Measurements from ENCODE around the gene PGM5. TPM values are rescaled to one million over a fixed set of nuclear protein-coding genes. Genes with fewer than 3 reads are reported as not detected.
A peak's percentile ranks its signal among the peaks of the same experiment; 100 is the strongest.
"Not testable (repeated sequence)": the region's sequence is repeated elsewhere in the genome, so short reads cannot be mapped to it uniquely, and the experiment has no call there.

PGM5 gene
- 0.20 and 0.63 TPM in 2 replicates for total RNA-seq (2014; rRNA removed; shearing (Covaris generic))
- 0.80 and 1.4 TPM in 2 replicates for polyA plus RNA-seq (2015; cell fraction: cytosol; rRNA removed)
- polyA plus RNA-seq (2015; cell fraction: nucleus; rRNA removed), result 0.94 and 1.2 TPM in 2 replicates

DNA sequence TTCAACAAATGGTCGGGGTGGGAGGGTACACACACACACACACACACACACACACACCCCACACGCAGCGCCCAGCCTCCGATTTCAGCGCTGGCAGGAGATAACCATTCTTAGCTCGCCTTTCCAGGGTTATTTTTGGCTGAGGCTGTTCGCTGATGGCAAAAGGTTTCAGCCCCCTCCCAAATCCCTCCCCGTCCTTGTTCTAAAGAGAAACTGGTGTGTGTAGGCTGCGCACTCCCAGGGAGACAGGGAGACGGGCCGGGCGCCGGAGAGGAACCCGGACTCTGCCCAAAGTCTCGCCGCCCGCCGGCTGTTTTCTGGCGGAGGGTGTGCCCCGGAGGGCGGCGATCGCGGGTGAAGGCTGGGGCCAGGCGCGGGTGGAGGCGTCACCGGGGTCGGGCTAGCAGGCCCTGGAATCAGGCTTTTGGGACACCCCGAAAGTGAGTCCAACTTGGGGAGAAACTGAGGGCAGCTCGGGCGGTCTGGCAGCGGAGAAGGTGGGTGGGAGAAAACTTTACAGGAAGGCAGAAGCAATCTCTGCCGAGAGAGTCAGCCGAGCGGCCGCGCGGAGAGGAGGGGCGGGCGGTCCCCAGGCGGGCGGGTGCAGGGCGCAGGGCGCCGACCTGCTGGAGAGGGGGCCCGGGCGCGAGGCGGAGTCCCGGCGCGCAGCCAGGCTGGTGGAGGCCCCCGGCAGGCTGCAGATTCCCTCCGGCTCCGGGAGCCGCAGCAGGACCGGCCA lies at the start of gene PGM5:
Gene PGM5 (plus strand): TSS at position 232 of the 739 bp plus-strand sequence. CDS start 517 bp downstream, outside the sequence.
- DNase-seq (ENCODE audit: low read depth), result not testable (repeated sequence)

DNA sequence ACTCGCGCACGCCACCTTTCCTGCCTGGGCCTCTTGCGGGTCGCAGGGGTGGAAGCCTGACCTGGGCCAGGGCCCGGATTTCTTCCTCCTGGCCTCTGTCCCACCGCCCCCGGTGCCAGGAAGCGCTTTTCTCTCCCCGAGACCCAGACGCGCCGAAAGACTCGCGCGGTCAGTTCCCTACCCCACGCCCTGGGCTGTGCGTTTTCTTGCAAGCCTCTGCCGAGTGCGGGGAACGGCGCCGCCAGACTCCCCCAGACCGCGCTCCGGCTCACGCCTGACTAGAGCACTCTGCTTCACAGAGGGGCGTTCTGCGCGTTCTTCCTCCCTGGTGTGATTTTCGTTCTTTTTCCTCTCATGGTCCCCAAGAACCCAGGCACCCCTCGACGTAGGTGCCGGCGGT lies 49.3 kb upstream of the PGM5 start:
- DNase-seq (ENCODE audit: low read depth), result not testable (repeated sequence)

DNA sequence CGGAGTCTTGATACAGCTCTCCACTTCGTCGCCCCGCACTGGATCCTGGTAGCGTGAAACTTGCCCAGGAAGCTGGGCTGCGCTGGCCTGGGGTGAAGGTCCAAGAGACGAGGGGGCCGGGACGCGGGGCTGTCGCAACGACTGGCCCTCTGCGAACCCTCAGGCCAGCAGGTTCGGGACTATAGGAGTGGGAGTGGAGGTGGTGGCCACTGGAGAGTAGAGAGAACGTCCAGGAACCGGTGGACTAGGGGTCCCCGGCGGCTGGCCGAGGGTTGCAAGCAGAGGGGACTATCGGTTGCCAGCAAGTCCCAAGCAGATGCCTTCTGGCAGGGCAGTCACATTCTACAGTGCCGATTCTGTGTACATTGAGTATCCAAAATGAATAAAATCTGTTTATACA lies 48.8 kb upstream of the PGM5 start:
- not testable (repeated sequence) for DNase-seq (ENCODE audit: low read depth)

DNA sequence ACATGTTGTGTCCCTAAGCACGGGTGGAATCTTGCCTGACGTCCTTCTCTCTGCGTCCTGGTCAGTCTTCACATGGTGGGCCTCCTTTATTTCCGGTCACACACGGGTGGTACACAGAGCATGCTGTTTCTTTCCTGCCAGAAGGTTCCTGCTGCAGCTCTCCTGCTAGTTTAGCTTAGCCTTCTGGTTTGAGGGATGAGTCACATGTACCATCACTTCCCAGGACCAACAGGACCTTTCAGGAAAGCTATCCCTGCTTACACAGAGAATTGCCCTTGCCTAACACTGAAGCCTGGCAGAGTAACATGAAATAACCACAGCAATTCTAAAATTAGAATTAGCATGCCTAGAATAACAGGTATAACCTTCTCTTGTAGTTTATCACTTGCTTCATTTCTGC lies 45.2 kb upstream of the PGM5 start:
- DNase-seq (ENCODE audit: low read depth), result not testable (repeated sequence)

DNA sequence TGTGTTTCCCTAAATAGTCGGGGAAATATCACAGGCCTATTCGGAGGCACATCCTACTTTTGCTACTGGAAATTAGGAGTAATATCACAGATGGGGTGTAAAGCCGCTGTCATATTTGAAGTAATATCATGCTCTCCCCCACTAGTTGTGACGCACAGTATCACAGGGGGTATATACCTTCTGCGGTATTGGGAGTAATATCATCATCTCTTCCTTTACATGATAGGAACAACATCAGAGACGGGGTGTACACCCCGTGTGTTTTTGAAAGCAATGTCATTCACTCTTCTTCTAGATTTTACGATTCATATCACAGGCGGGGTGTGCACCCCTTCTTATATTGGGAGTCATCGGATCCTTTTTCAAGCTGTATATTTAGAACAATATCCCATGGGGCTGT lies 38.2 kb upstream of the PGM5 start:
- not testable (repeated sequence) for DNase-seq (ENCODE audit: low read depth)

DNA sequence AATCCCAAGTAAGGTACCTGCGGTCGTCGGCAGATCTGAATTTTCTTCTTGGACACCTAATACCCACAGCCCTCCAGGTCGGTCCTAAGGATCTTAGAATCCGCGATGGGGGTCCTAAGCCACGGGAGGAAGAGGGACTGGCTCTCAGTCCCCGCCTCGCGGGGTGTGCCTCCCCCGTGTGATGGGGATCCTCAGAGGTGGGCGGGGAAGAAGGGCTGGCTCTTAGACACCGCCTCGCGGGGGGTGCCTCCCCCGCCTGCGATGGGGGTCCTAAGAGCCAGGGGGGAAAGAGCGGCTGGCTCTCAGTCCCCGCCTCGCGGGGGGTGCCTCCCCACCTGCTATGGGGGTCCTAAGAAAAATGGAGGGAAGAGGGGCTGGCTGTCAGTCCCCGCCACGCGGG lies 32.7 kb upstream of the PGM5 start:
- not testable (repeated sequence) for DNase-seq (ENCODE audit: low read depth)

DNA sequence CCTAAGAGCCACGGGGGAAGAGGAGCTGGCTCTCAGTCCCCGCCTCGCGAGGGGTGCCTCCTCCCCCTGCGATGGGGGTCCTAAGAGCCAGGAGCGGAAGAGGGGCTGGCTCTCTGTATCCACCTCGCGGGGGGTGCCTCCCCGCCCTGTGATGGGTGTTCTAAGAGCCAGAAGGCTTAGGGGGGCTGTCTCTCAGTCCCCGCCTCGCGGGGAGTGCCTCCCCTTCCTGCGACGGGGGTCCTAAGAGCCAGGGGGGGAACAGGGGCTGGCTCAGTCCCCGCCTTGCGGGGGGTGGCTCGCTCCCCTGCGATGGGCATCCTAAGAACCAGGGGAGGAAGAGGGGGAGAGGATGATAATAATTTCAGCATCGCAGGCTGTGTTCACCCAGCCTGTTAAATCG lies 31.9 kb upstream of the PGM5 start:
- not testable (repeated sequence) for DNase-seq (ENCODE audit: low read depth)

DNA sequence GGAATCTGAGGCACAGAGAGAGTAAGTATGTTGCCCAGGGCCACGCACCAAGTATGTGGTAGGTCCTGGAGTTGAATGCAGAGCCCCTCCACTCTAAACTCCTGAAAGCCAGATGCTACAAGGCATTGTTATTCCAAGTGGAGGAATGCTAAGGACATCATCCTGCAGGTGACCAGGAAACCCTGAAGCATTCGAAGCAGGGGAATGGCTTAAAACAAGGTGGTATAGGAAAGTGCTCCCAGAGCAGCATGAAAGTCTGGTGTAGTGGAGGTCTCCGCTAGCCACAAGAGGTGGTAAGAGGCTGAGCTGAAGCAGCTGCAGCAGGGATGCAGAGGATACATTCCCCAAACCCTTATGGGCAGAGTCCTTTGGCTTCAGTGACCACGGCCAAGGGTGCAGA lies 27.3 kb upstream of the PGM5 start:
- DNase-seq (ENCODE audit: low read depth), result not testable (repeated sequence)

DNA sequence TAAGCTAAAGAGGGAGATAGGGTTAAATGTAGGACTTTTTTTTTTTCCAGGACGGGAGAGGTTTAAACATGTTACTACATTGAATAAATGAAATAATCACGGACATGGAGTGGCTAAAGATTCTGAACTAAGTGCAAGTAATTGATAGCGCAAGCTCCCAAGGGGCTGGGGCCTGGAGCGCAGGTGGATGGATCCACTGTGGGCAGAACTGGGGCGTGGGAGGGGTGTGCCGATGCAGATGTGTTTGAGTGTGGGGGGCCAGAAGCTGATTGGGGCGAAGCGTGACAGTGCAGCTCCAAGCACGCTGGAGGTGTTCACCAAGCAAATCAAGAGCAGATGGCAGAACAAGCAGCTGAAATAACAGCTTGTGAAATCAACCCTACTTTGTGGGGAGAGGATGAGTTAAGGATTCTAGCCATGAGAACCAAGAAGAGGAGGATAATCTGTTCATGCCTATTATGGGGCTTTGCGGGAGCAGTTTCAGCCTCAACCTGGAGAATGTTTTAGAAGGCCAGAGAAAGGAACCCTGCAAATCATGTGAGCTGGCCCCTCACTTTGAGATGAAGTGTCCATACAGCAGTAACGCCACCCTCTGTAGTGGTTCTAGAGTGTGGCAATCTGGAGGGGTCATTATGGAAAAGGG lies 25.8 kb upstream of the PGM5 start:
- DNase-seq (ENCODE audit: low read depth), result not testable (repeated sequence)

DNA sequence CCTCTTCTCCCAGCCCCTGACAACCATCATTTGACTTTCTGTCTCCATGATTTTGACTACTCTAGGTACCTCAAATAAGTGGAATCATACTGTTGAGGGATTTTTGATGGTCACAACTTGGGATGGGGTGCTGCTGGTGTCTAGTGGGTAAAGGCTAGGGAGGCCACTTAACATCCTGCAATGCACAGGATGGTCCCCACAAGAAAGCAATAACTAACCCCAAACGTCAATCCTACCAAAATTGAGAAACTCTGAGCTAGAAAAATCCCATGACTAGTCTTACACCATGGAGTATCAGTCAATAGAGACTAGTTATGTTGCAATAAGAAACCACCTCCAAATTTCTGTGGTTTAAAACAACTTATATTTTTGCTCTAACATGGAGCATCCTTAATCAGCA lies 24.3 kb upstream of the PGM5 start:
- DNase-seq (ENCODE audit: low read depth), result not testable (repeated sequence)

DNA sequence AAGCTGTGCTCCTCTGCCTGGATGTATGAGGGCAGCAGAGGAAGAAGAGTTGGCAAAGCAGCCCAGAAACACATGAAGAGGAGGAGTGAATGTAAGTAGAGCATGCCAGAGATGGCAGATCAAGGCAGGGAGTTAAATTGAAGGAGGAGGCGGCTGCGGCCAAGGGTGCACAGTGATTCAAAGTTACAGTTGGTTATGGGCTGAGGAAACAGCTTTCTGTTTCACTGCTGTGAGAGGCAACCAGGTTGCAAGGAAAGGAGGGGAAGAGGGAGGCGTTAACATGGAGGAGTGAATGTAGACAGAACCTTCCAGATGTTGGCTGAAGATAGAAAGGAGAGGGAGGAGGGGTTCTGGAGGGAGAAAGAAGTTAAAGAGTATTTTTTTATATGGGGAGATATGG lies 20.5 kb upstream of the PGM5 start:
- DNase-seq (ENCODE audit: low read depth), result not testable (repeated sequence)

DNA sequence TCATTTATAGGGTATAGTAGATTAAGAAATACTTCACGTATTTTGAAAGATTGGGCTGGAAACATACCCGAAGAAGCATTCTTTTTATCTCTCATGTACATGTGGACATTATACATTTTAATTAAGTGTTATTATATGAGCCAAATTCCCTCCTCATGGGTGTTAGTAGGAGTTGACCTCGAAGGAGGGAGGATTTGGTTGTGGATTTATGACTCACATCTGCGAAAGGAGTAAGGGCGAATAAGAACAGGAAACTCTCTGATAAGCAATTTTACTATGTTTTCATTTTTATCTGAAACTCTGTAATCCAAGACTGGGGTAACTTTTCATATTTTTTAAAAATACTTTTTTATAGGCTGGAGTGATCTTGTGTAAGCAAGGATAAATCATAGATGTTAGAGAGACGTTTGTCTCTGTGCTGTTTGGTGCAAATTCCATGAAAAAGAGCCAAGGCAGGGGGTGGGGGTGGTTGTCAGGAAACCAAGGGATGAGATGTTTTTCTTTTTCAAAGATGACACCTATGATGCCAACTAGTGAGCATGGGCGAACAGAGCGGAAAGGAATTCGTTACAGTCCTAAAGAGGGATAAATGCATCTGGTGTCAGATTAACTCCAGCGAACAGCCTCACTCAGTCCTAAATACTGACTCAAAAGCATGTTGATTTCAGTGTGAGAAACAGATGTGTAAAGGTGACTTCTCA lies 19.6 kb upstream of the PGM5 start:
- not testable (repeated sequence) for DNase-seq (ENCODE audit: low read depth)

DNA sequence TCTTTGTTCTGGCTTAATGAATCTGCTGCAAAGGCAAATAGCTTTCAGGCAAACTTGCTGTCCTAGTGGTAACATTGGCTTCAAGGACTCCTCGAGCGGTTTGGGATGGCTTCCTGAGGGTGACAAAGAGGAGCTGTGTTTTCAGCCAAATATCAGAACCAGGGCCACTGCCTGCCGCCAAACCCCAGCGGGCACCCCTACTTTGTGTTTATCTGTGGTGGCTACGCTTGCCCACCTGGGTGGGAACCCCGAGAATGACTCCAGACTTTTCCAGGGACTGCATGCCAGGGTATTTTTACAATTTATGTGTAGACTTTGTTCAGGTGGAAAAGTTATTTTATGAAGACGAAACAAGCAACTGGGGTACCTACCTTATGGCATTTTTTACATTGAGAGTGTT lies 18.4 kb upstream of the PGM5 start:
- not testable (repeated sequence) for DNase-seq (ENCODE audit: low read depth)

DNA sequence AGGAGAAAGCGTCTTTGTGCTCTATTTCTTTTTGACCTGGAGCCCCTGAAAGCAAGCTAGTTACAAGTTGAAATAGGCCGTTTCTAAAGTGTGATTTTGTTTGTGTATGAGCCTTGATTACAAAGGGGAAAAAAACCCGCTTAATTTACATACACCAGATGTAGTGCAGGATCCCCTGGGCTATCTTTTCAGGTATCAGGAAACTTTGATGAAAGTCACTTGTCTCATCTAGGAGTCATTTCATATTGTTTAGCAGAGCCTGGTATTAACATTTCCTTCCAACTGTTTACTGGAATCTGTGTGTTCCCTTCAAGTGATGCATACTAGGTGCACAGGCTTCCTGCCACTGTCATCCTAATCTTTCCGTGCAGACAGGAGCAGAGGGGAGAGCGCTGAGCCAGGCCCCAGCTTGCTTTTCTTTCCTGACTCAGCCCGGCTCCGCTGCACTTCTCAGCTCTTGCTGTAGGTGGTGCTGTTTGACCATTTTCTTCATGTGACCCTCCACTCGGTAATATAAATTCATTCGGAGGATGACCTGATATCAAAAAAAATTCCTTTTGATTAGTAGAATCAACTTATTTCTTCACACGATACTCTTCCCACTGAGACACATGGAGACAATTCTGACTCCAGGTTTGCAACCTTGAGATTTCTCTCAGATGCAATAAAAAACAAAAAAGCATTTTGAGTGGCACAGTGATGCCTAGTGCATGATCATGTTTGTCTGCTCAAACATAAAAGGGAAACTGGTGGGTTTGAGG lies 14.0 kb upstream of the PGM5 start:
- not testable (repeated sequence) for DNase-seq (ENCODE audit: low read depth)

DNA sequence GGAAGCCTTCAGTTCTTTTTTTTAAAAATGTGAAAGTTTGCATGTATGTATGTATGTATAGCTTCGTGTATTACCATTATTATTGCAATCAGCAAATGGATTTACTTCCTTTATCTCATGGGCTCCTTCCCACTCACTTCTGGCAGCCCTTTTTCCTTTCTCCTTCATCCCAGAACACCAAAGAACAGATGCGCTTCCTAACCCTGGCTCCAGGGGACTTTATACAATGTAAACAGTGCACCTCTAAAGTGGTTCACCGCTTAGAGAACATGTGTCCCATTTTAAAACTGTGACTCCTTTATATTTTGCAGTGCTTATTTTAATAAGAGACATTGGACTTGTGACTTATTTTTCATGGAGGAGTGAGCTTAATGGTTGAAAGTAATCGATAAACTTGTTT lies 13.2 kb upstream of the PGM5 start:
- not testable (repeated sequence) for DNase-seq (ENCODE audit: low read depth)

DNA sequence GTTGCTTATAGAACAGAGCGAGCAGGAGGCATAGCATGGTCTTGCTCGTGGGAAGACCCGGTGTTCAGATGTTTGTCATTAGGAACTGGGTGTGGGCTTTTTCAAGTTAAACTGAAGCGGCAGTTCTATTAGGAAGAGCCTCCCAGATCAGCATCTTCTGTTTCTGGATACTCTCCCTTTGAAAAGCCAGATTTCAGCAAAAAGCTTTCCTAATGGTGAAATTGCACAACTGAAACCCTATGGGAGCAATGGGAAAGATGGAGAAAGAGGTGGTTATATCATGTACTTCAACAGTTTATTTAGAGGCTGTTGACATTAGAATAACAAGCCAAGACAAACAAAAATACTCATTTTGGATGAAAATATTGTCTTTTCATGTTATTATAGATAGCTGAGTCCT lies 12.4 kb upstream of the PGM5 start:
- not testable (repeated sequence) for DNase-seq (ENCODE audit: low read depth)

DNA sequence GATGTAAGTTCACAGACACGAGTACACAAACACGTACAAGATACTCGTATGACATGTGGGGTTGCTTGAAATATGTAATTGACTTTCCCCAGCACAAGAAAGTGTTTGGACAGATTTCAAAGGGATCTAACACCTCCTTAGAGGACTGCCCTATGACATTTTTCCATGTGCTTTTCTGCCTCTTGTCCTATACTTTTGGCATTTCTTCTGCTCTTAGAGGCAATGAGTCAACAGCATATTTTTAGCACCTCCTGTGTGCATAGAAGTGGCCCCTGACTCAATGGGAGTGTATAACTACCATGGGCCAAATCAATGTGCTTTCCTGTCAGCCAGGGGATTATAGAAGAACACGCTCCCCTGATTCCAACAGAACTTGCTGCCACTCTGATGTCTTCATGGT lies 4.7 kb upstream of the PGM5 start:
- not testable (repeated sequence) for DNase-seq (ENCODE audit: low read depth)

DNA sequence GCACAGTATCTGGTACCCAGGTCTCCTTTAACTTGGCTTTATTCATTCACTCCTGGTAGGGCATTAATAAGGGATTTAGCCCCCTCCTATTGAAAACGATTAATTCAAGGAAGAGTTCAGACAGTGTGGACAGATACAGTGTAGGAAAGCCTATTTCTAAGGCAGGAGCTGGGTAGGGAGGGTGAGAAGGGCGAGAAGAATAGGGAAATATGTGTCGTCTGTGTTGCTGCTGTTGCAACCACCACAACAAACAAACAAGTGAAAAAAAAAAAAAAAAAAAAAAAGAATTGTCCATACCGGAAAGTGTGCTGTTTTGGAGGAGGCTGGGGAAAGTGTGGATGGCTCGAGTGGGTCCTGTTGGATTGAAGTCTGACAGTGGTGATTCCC lies 425 bp upstream of the PGM5 start:
- DNase-seq (ENCODE audit: low read depth), result not testable (repeated sequence)

DNA sequence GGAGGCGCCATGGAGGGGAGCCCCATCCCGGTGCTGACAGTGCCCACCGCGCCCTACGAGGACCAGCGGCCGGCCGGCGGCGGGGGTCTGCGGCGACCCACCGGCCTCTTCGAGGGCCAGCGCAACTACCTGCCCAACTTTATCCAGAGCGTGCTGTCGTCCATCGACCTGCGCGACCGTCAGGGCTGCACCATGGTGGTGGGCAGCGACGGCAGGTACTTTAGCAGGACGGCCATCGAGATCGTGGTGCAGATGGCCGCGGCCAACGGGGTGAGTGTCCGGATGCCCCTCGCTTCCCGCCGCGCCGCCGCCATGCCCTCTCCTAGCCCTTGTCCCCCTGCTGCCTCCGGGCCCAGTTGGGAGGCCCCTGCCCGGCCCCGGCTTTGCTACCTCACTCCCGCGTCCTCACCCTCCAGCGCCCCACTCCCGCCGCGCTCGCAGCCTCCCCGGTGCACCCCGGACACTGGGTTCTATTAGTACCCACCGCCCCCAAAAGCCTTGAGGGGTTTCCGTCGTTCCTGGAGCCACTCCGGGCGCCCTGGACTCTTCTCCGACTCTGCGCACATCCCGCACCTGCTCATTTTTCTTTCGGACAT lies 806 bp downstream of the PGM5 start:
- DNase-seq (ENCODE audit: low read depth), result not testable (repeated sequence)

DNA sequence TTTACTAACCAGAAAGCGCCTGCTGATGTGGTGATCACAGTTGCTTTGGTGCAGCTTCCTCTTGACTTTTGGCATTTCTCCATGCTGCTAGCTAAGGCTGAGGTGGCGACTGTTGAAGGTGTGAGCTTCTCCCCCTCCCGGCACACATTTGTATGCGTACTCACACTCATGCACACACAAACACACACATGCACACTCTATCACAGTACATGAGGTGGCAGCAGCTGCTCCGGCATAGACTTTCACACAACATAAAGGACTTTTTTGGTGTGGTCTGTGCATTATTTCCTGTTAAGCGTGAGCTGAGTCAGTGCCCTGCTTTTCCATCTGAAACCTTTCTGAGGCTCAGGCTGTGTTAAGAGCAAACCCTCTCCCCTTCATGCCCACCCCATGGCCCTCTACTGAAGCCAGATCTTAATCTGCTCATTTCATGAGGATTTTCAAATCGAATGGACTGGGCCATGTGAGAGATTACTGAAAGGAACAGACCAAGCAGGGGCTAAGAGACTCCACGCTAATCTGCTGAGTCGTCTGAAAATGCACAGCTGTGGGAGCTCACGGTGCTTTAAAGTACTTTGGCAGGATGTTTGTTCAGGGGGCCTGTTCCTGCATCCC lies 10.6 kb downstream of the PGM5 start:
- peak; percentile 22 for DNase-seq (ENCODE audit: low read depth)

All from HT1080 (cell line).